WTC11 (cell line): Measurements from ENCODE around the gene FPR3. TPM values are rescaled to one million over a fixed set of nuclear protein-coding genes. Genes with fewer than 3 reads are reported as not detected.

ENCODE experiments used
- FOXP4 ChIP-seq: sonication (generic); formaldehyde crosslinking; IDR thresholded peaks from 2 replicates; pipeline ENCODE4 v1.8.0; 2022; ENCODE audit warnings: mild to moderate bottlenecking, missing genetic modification reagents
- IRF1 ChIP-seq: sonication (generic); formaldehyde crosslinking; IDR thresholded peaks from 2 replicates; pipeline ENCODE4 v1.8.0; 2023; ENCODE audit warnings: missing genetic modification reagents
- MAX ChIP-seq: sonication (generic); formaldehyde crosslinking; IDR thresholded peaks from 2 replicates; pipeline ENCODE4 v1.8.0; 2022; ENCODE audit warnings: mild to moderate bottlenecking, missing genetic modification reagents
- MLX ChIP-seq: sonication (generic); formaldehyde crosslinking; IDR thresholded peaks from 2 replicates; pipeline ENCODE4 v1.8.1; 2023; ENCODE audit warnings: mild to moderate bottlenecking, missing genetic modification reagents, moderate library complexity
- NFYB ChIP-seq: sonication (generic); formaldehyde crosslinking; conservative IDR thresholded peaks from 2 replicates; pipeline ENCODE4 v1.8.0; 2022; ENCODE audit warnings: low read depth, missing genetic modification reagents
- PRDM15 ChIP-seq: sonication (generic); formaldehyde crosslinking; IDR thresholded peaks from 2 replicates; pipeline ENCODE4 v1.8.0; 2022; ENCODE audit warnings: missing genetic modification reagents
- ZNF121 ChIP-seq: sonication (generic); formaldehyde crosslinking; IDR thresholded peaks from 2 replicates; pipeline ENCODE4 v1.8.0; 2023; ENCODE audit warnings: missing genetic modification reagents
- ZNF138 ChIP-seq: sonication (generic); formaldehyde crosslinking; conservative IDR thresholded peaks from 2 replicates; pipeline ENCODE4 v1.8.1; 2022; ENCODE audit warnings: mild to moderate bottlenecking, moderate library complexity, missing genetic modification reagents
- total RNA-seq: library from RNA; stranded (reverse); gene quantifications from 3 replicates; pipeline ENCODE4 v1.2.3, GENCODE V29; 2021

Gene FPR3
- total RNA-seq, 1 experiment from 2014 or later = not detected

GRCh38 chr19:51873097-51873496 lies 78.1 kb downstream of the FPR3 start (continued):
- no peak for TF ChIP-seq FOXP4
- no peak for TF ChIP-seq ZNF121
- no peak for TF ChIP-seq ZNF138 (CRISPR knock-in tag)
- TF ChIP-seq NFYB (CRISPR knock-in tag) = no peak
- no peak for TF ChIP-seq IRF1 (CRISPR knock-in tag)
- TF ChIP-seq PRDM15 = no peak
- TF ChIP-seq MLX (CRISPR knock-in tag) = no peak
- no peak for TF ChIP-seq MAX (CRISPR knock-in tag)

Other genes with a start within 250 kb of the FPR3 start
- gene ZNF175, start 223.9 kb upstream of the FPR3 start, total RNA-seq = 10.7 to 11.2 TPM (median 10.9 TPM) in 3 replicates
- gene SIGLEC5, start 164.8 kb upstream of the FPR3 start, total RNA-seq = 0.15 TPM in 1 of 3 replicates, not detected in the others
- not detected in 3 replicates for gene SIGLEC14, start 148.3 kb upstream of the FPR3 start, total RNA-seq
- 9.3 to 13.3 TPM (median 9.8 TPM) in 3 replicates for gene SPACA6, start 101.8 kb upstream of the FPR3 start, total RNA-seq
- gene HAS1, start 71.2 kb upstream of the FPR3 start, total RNA-seq = 0.73 to 1.0 TPM (median 1.0 TPM) in 3 replicates
- gene FPR1, start 43.3 kb upstream of the FPR3 start, total RNA-seq = 0.72 TPM in 1 of 3 replicates, not detected in the others
- gene FPR2, start 34.0 kb upstream of the FPR3 start, total RNA-seq = 0.30 to 0.71 TPM (median 0.31 TPM) in 3 replicates
- gene ZNF577, start 92.8 kb downstream of the FPR3 start, total RNA-seq = 41.0 to 45.2 TPM (median 41.5 TPM) in 3 replicates
- 55.6 to 64.7 TPM (median 56.0 TPM) in 3 replicates for gene ZNF649, start 109.9 kb downstream of the FPR3 start, total RNA-seq
- 11.5 to 16.5 TPM (median 13.7 TPM) in 3 replicates for gene ZNF613, start 132.3 kb downstream of the FPR3 start, total RNA-seq
- gene ZNF350, start 191.7 kb downstream of the FPR3 start, total RNA-seq = 5.5 to 8.1 TPM (median 6.9 TPM) in 3 replicates
- gene ZNF615, start 213.1 kb downstream of the FPR3 start, total RNA-seq = 9.7 to 12.6 TPM (median 11.9 TPM) in 3 replicates
- gene ZNF614, start 233.2 kb downstream of the FPR3 start, total RNA-seq = 14.6 to 19.5 TPM (median 16.5 TPM) in 3 replicates